ENCODE measurements around the gene CHRM2. TPM values are rescaled to one million over a fixed set of nuclear protein-coding genes. Genes with fewer than 3 reads are reported as not detected.

The CHRM2 gene
- polyA plus RNA-seq, 2 of the 4 experiments (the other 2 are of a cell fraction): not detected

DNA sequence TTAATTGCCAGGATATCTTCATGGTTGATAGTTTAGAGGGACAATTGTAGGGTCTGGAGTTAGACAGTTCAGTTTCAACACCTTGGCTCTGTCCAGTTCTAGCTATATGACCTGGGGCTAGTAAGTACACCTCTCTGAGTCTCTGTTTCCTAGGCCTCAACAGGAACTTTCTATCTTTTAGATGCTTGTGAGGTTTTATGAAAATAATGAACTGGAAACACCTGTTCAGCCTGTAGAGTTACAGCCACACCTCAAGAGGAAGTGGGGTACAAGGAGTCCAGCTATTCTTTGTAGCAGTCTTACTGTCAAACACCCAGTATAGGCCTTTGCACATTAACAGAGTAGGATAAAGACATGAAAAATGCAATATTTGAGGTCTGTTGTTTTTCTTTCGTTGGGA lies 73.4 kb downstream of the CHRM2 start:
- Histone ChIP-seq H3K4me2 (no peak overlapping the region), H3K4me1 (no peaks in the 10 kb centered on the region), H3K9me3 (no peaks in the 10 kb centered on the region), H3K4me3 (no peak overlapping the region), H3K27ac (no peak overlapping the region)
- TF ChIP-seq MAZ (IDR thresholded peaks at IDR 0.05; ENCODE audit: borderline replicate concordance, low read depth, low read length) (no peak), HOXB5 (CRISPR knock-in tag; IDR thresholded peaks at IDR 0.05) (no peak), CBX8 (IDR thresholded peaks at IDR 0.05) (no peak), HDAC2 (IDR thresholded peaks at IDR 0.05) (no peak), HOXB13 (CRISPR knock-in tag; IDR thresholded peaks at IDR 0.05; ENCODE audit: low read depth) (no peak), ELK1 (IDR thresholded peaks at IDR 0.05; ENCODE audit: low read depth, low read length) (no peak), SMC3 (IDR thresholded peaks at IDR 0.05) (no peak), CEBPB (IDR thresholded peaks at IDR 0.05) (no peak), USF2 (IDR thresholded peaks at IDR 0.05) (no peak), CHD4 (IDR thresholded peaks at IDR 0.05; ENCODE audit: borderline replicate concordance) (no peak), MAFK (IDR thresholded peaks at IDR 0.05; ENCODE audit: partially characterized antibody) (no peak), CHD2 (IDR thresholded peaks at IDR 0.05; ENCODE audit: low read length, partially characterized antibody) (no peak), RCOR1 (IDR thresholded peaks at IDR 0.05; ENCODE audit: low read depth, low read length) (no peak), RAD21 (conservative IDR thresholded peaks at IDR 0.05 in 1 of 2, IDR thresholded peaks at IDR 0.05 in 1 of 2) (no peak), TFCP2L1 (CRISPR knock-in tag; IDR thresholded peaks at IDR 0.05) (no peak), HMGXB4 (CRISPR knock-in tag; IDR thresholded peaks at IDR 0.05; ENCODE audit: borderline replicate concordance) (no peak)
- TF ChIP-seq, protein P1, sequence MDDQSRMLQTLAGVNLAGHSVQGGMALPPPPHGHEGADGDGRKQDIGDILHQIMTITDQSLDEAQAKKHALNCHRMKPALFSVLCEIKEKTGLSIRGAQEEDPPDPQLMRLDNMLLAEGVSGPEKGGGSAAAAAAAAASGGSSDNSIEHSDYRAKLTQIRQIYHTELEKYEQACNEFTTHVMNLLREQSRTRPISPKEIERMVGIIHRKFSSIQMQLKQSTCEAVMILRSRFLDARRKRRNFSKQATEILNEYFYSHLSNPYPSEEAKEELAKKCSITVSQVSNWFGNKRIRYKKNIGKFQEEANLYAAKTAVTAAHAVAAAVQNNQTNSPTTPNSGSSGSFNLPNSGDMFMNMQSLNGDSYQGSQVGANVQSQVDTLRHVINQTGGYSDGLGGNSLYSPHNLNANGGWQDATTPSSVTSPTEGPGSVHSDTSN (IDR thresholded peaks at IDR 0.05): no peak
- ATAC-seq (no peak), FAIRE-seq (no peak), DNase-seq (ENCODE audit: low read depth in 1 of 2, low spot score in 1 of 2) (no peak)
- 0% methylated on average over 1 of the region's 1 CpG for WGBS (ENCODE audit: missing lambda C conversion rate)
- CTCF ChIA-PET: no interaction called here
- POLR2A ChIA-PET: no interaction called here

DNA sequence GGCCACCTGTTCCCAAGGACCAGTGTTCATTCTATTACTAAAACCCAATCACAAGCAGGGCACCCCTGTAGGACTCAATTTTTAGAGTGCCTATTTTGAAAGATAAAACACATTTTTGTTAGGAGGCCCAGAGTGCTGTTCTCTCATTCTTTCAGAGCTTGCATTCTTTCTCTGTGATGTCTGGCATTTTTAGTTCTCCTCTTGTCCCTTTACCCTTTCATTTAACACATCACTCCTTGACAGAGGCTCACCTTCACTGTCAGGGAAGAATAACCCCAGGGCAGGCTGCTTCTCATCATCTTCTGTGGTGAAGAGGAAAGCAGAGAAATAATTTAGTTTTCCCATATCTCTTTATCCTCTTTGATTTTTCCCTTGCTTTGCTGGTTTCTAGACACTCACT lies 73.9 kb downstream of the CHRM2 start:
- no peak overlapping the region for H3K4me3 ChIP-seq
- ChIA-PET POLR2A (no interaction called here), CTCF (no interaction called here)
- no peak overlapping the region for H3K27ac ChIP-seq
- FAIRE-seq (no peak), DNase-seq (ENCODE audit: low read depth in 1 of 2, low spot score in 1 of 2) (no peak), ATAC-seq (no peak)
- H3K4me2 ChIP-seq: no peak overlapping the region
- H3K9me3 ChIP-seq: no peaks in the 10 kb centered on the region
- H3K4me1 ChIP-seq: no peaks in the 10 kb centered on the region
- no peak for TF ChIP-seq EHF (CRISPR knock-in tag; IDR thresholded peaks at IDR 0.05)
- TF ChIP-seq RFX5 (IDR thresholded peaks at IDR 0.05): no peak
- TF ChIP-seq SREBF2 (IDR thresholded peaks at IDR 0.05): no peak
- TF ChIP-seq MAX (IDR thresholded peaks at IDR 0.05): no peak
- TF ChIP-seq KDM5A (IDR thresholded peaks at IDR 0.05): no peak
- no peak for TF ChIP-seq ELK1 (IDR thresholded peaks at IDR 0.05; ENCODE audit: low read depth, low read length)
- TF ChIP-seq JUN (IDR thresholded peaks at IDR 0.05): no peak
- TF ChIP-seq BHLHE40 (IDR thresholded peaks at IDR 0.05; ENCODE audit: low read depth, low read length): no peak
- TF ChIP-seq KDM1A (IDR thresholded peaks at IDR 0.05; ENCODE audit: low read depth): no peak
- no peak for TF ChIP-seq ATOH8 (CRISPR knock-in tag; IDR thresholded peaks at IDR 0.05; ENCODE audit: low read depth)
- TF ChIP-seq RAD21 (conservative IDR thresholded peaks at IDR 0.05 in 1 of 2, IDR thresholded peaks at IDR 0.05 in 1 of 2): no peak
- TF ChIP-seq CBX8 (IDR thresholded peaks at IDR 0.05): no peak
- no peak for TF ChIP-seq CHD4 (IDR thresholded peaks at IDR 0.05; ENCODE audit: borderline replicate concordance)
- no peak for TF ChIP-seq CEBPB (IDR thresholded peaks at IDR 0.05)
- TF ChIP-seq GATA3 (IDR thresholded peaks at IDR 0.05; ENCODE audit: borderline replicate concordance): no peak
- TF ChIP-seq RCOR1 (IDR thresholded peaks at IDR 0.05; ENCODE audit: low read depth, low read length): no peak
- TF ChIP-seq, protein P2, sequence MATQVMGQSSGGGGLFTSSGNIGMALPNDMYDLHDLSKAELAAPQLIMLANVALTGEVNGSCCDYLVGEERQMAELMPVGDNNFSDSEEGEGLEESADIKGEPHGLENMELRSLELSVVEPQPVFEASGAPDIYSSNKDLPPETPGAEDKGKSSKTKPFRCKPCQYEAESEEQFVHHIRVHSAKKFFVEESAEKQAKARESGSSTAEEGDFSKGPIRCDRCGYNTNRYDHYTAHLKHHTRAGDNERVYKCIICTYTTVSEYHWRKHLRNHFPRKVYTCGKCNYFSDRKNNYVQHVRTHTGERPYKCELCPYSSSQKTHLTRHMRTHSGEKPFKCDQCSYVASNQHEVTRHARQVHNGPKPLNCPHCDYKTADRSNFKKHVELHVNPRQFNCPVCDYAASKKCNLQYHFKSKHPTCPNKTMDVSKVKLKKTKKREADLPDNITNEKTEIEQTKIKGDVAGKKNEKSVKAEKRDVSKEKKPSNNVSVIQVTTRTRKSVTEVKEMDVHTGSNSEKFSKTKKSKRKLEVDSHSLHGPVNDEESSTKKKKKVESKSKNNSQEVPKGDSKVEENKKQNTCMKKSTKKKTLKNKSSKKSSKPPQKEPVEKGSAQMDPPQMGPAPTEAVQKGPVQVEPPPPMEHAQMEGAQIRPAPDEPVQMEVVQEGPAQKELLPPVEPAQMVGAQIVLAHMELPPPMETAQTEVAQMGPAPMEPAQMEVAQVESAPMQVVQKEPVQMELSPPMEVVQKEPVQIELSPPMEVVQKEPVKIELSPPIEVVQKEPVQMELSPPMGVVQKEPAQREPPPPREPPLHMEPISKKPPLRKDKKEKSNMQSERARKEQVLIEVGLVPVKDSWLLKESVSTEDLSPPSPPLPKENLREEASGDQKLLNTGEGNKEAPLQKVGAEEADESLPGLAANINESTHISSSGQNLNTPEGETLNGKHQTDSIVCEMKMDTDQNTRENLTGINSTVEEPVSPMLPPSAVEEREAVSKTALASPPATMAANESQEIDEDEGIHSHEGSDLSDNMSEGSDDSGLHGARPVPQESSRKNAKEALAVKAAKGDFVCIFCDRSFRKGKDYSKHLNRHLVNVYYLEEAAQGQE (IDR thresholded peaks at IDR 0.05): no peak

Measured in A549 (cell line).